Kidney (tissue), 14 donors: ENCODE data around the gene PRTG. TPM values are rescaled to one million over a fixed set of nuclear protein-coding genes. Genes with fewer than 3 reads are reported as not detected.

Experiments used
- DNase-seq, 5 donors: peaks; one replicate each; pipeline ENCODE4 v3.0.0-alpha.2; 2013 to 2020
- FAIRE-seq: peaks from 2 replicates; lab custom pipeline; 2012; peaks lifted over from hg19 to GRCh38; lab: Jason Lieb, UNC
- H3K27ac ChIP-seq, 2 donors: one replicate each; pipeline ENCODE4 v1.7.0; 2013; ENCODE audit warnings: low read depth in 2 of 2, low read length in 2 of 2, inconsistent platforms in 1 of 2
- H3K27me3 ChIP-seq: one replicate; pipeline ENCODE4 v1.7.1; 2013; ENCODE audit warnings: low read length, inconsistent platforms; ENCODE audit not compliant: control insufficient read depth, insufficient read depth
- H3K36me3 ChIP-seq, 3 donors: one replicate each; pipeline versions ENCODE4 v1.7.0 to v1.7.1; 2013; ENCODE audit warnings: low read length in 3 of 3, control low read depth in 1 of 3, inconsistent platforms in 1 of 3; ENCODE audit not compliant: insufficient read depth in 3 of 3, control insufficient read depth in 2 of 3
- H3K4me1 ChIP-seq, 3 donors: one replicate each; pipeline versions ENCODE4 v1.7.0 to v1.7.1; 2013; ENCODE audit warnings: low read length in 3 of 3, inconsistent platforms in 1 of 3, low read depth in 1 of 3; ENCODE audit not compliant: control insufficient read depth in 2 of 3, insufficient read depth in 2 of 3
- H3K4me3 ChIP-seq, 3 donors: one replicate each; pipeline versions ENCODE4 v1.7.0 to v1.8.1; 2013; ENCODE audit warnings: low read length in 3 of 3, control low read depth in 1 of 3, inconsistent platforms in 1 of 3
- H3K9ac ChIP-seq, 3 donors: one replicate each; pipeline versions ENCODE4 v1.7.0 to v1.7.1; 2013; ENCODE audit warnings: low read length in 3 of 3, control low read depth in 1 of 3, inconsistent platforms in 1 of 3
- H3K9me3 ChIP-seq, 3 donors: one replicate each; pipeline versions ENCODE4 v1.7.0 to v1.7.1; 2013; ENCODE audit warnings: low read length in 3 of 3, control low read depth in 1 of 3, inconsistent platforms in 1 of 3; ENCODE audit not compliant: control insufficient read depth in 2 of 3, insufficient read depth in 1 of 3
- CTCF ChIP-seq: IDR thresholded peaks from 3 replicates; pipeline ENCODE4 v1.5.1; 2012; ENCODE audit warnings: mild to moderate bottlenecking, moderate library complexity, borderline replicate concordance; ENCODE audit not compliant: insufficient read depth; ENCODE audit errors: extremely low read depth
- intact Hi-C: fragments of 100-400 bp; cut with DNase I; formaldehyde crosslinking; loops from one replicate; pipeline ENCODE4 v1.11.1; 2022
- polyA plus RNA-seq: library from polyadenylated mRNA; stranded (reverse); fragments of 350-450 nt; fragmentation: Illumina TruSeq; extraction: RNeasy Lipid Tissue Mini Kit (QIAGEN cat#74804); gene quantifications from one replicate; pipeline ENCODE4 v1.2.3, GENCODE V29; 2014; ENCODE audit warnings: low read depth, low replicate concordance; ENCODE audit not compliant: insufficient read depth
- total RNA-seq: library from RNA; stranded (reverse); fragmentation: NEBNext Ultra II Directional; extraction: Animal tissue kit (Norgen Biotek cat#: 25700); gene quantifications from one replicate; pipeline ENCODE4 v1.2.1, GENCODE V29; 2021
- donor health status: control.
- donor health status: control.
- donor health status: control.
- donor health status: control.
- donor health status: control.
- donor health status: DM: yes; HTN: yes; CAD: no.
- donor health status: Normal renal cell carcinoma (clear cell type).

PRTG gene
- total and polyA plus RNA-seq, 2 donors from 2014 or later: 0.84 to 6.4 TPM

GRCh38 chr15:55714064-55714463 lies 28.9 kb downstream of the PRTG start:
- H3K9me3 ChIP-seq: no peaks in the 10 kb centered on the region
- H3K36me3 ChIP-seq: no peaks in the 10 kb centered on the region
- peaks cover 0 to 2% (median 0%) of the 10 kb centered on the region in 3 donors for H3K4me1 ChIP-seq
- DNase-seq (no peak), FAIRE-seq (no peak)
- H3K27me3 ChIP-seq: no peaks in the 10 kb centered on the region
- H3K27ac ChIP-seq: no peak overlapping the region
- no peak overlapping the region for H3K4me3 ChIP-seq
- intact Hi-C loops: no loop called here
- no peak for TF ChIP-seq CTCF
- no peak overlapping the region for H3K9ac ChIP-seq

GRCh38 chr15:55712363-55712762 lies 30.6 kb downstream of the PRTG start:
- no peak for TF ChIP-seq CTCF
- DNase-seq (no peak), FAIRE-seq (no peak)
- Histone ChIP-seq H3K9me3 (no peaks in the 10 kb centered on the region), H3K4me1 (peaks cover 0 to 2% (median 0%) of the 10 kb centered on the region in 3 donors), H3K9ac (no peak overlapping the region), H3K27ac (no peak overlapping the region), H3K36me3 (no peaks in the 10 kb centered on the region), H3K27me3 (no peaks in the 10 kb centered on the region), H3K4me3 (no peak overlapping the region)
- intact Hi-C loops: no loop called here

- DNase-seq (no peak), FAIRE-seq (no peak)
- Histone ChIP-seq H3K9me3 (no peaks in the 10 kb centered on the region), H3K36me3 (no peaks in the 10 kb centered on the region), H3K4me1 (no peaks in the 10 kb centered on the region), H3K4me3 (no peak overlapping the region), H3K9ac (no peak overlapping the region), H3K27me3 (no peaks in the 10 kb centered on the region), H3K27ac (no peak overlapping the region)
- intact Hi-C loops: no loop called here
- TF ChIP-seq CTCF: no peak
Observed at GRCh38 chr15:55710286-55710685, 32.7 kb downstream of the PRTG start.

GRCh38 chr15:55709458-55709857 lies 33.5 kb downstream of the PRTG start:
- H3K36me3 ChIP-seq: no peaks in the 10 kb centered on the region
- no peaks in the 10 kb centered on the region for H3K9me3 ChIP-seq
- H3K9ac ChIP-seq: no peak overlapping the region
- H3K4me3 ChIP-seq: no peak overlapping the region
- no peak for FAIRE-seq
- no peak for TF ChIP-seq CTCF
- no peak overlapping the region for H3K27ac ChIP-seq
- no peaks in the 10 kb centered on the region for H3K27me3 ChIP-seq
- intact Hi-C loops: no loop called here
- no peaks in the 10 kb centered on the region for H3K4me1 ChIP-seq
- no peak for DNase-seq
